SK-N-MC (cell line): ENCODE measurements around the gene FAM149A.

ENCODE experiments used
- EZH2 ChIP-seq: fragments of 200-600 bp; sonication (generic); IDR thresholded peaks from one replicate; pipeline ENCODE4 v1.6.1; 2017; ENCODE audit warnings: antibody characterized with exemption
- FOXP2 ChIP-seq: optimal IDR thresholded peaks from 2 replicates; pipeline ENCODE3; 2011; ENCODE audit warnings: mild to moderate bottlenecking, moderate library complexity; ENCODE audit not compliant: insufficient read depth; ENCODE audit errors: extremely low read length, control extremely low read depth
- POLR2AphosphoS5 ChIP-seq: IDR thresholded peaks from 2 replicates; pipeline ENCODE4 v1.6.1; 2012; ENCODE audit warnings: mild to moderate bottlenecking, low read depth, low read length, borderline replicate concordance

GRCh38 chr4:186074189-186074588 lies 30.3 kb upstream of the FAM149A start:
- TF ChIP-seq EZH2 (no peak), POLR2AphosphoS5 (no peak), FOXP2 (no peak)
